Measurements from ENCODE around the gene PKD2.

PKD2 gene

GRCh38 chr4:88060431-88060830, 53.0 kb downstream of the PKD2 start:
- Histone ChIP-seq H3K36me3 (ENCODE audit: control insufficient read depth in 2 of 2, insufficient read depth in 2 of 2, low read length in 2 of 2) (peaks cover 5 to 8% of the 10 kb centered on the region in 2 donors), H3K4me3 (ENCODE audit: low read length in 2 of 2) (no peak overlapping the region), H3K9ac (ENCODE audit: low read depth in 1 of 2, low read length in 2 of 2) (no peak overlapping the region), H3K9me3 (ENCODE audit: control insufficient read depth in 2 of 2, low read length in 2 of 2) (no peaks in the 10 kb centered on the region), H3K27ac (ENCODE audit: low read depth in 2 of 2, low read length in 2 of 2) (no peak overlapping the region), H3K4me1 (ENCODE audit: control insufficient read depth in 2 of 2, insufficient read depth in 2 of 2, low read length in 2 of 2) (peaks cover 0 to 2% of the 10 kb centered on the region in 2 donors), H3K27me3 (ENCODE audit: control insufficient read depth in 2 of 2, insufficient read depth in 2 of 2, low read length in 2 of 2) (no peaks in the 10 kb centered on the region)

GRCh38 chr4:88062311-88062710, 54.9 kb downstream of the PKD2 start:
- H3K9me3 ChIP-seq (ENCODE audit: control insufficient read depth in 2 of 2, low read length in 2 of 2) = no peaks in the 10 kb centered on the region
- peaks cover 0 to 2% of the 10 kb centered on the region in 2 donors for H3K4me1 ChIP-seq (ENCODE audit: control insufficient read depth in 2 of 2, insufficient read depth in 2 of 2, low read length in 2 of 2)
- no peak overlapping the region for H3K9ac ChIP-seq (ENCODE audit: low read depth in 1 of 2, low read length in 2 of 2)
- H3K4me3 ChIP-seq (ENCODE audit: low read length in 2 of 2) = no peak overlapping the region
- no peaks in the 10 kb centered on the region for H3K27me3 ChIP-seq (ENCODE audit: control insufficient read depth in 2 of 2, insufficient read depth in 2 of 2, low read length in 2 of 2)
- peaks cover 11 to 18% of the 10 kb centered on the region in 2 donors for H3K36me3 ChIP-seq (ENCODE audit: control insufficient read depth in 2 of 2, insufficient read depth in 2 of 2, low read length in 2 of 2)
- no peak overlapping the region for H3K27ac ChIP-seq (ENCODE audit: low read depth in 2 of 2, low read length in 2 of 2)

- Histone ChIP-seq H3K4me1 (ENCODE audit: control insufficient read depth in 2 of 2, insufficient read depth in 2 of 2, low read length in 2 of 2) (peaks cover 0 to 2% of the 10 kb centered on the region in 2 donors), H3K9me3 (ENCODE audit: control insufficient read depth in 2 of 2, low read length in 2 of 2) (no peaks in the 10 kb centered on the region), H3K27ac (ENCODE audit: low read depth in 2 of 2, low read length in 2 of 2) (no peak overlapping the region)
Measured at GRCh38 chr4:88062843-88063242, 55.4 kb downstream of the PKD2 start.

GRCh38 chr4:88063634-88064296, 56.3 kb downstream of the PKD2 start:
- no peaks in the 10 kb centered on the region for H3K9me3 ChIP-seq (ENCODE audit: control insufficient read depth in 2 of 2, low read length in 2 of 2)
- H3K27ac ChIP-seq (ENCODE audit: low read depth in 2 of 2, low read length in 2 of 2) = no peak overlapping the region
- H3K4me3 ChIP-seq (ENCODE audit: low read length in 2 of 2) = no peak overlapping the region
- H3K36me3 ChIP-seq (ENCODE audit: control insufficient read depth in 2 of 2, insufficient read depth in 2 of 2, low read length in 2 of 2) = peaks cover 15 to 27% of the 10 kb centered on the region in 2 donors
- no peaks in the 10 kb centered on the region for H3K27me3 ChIP-seq (ENCODE audit: control insufficient read depth in 2 of 2, insufficient read depth in 2 of 2, low read length in 2 of 2)
- peaks cover 0 to 2% of the 10 kb centered on the region in 2 donors for H3K4me1 ChIP-seq (ENCODE audit: control insufficient read depth in 2 of 2, insufficient read depth in 2 of 2, low read length in 2 of 2)
- no peak overlapping the region for H3K9ac ChIP-seq (ENCODE audit: low read depth in 1 of 2, low read length in 2 of 2)

More at GRCh38 chr4:88062843-88063242, 55.4 kb downstream of the PKD2 start:
- Histone ChIP-seq H3K9ac (ENCODE audit: low read depth in 1 of 2, low read length in 2 of 2) (no peak overlapping the region), H3K36me3 (ENCODE audit: control insufficient read depth in 2 of 2, insufficient read depth in 2 of 2, low read length in 2 of 2) (peaks cover 13 to 22% of the 10 kb centered on the region in 2 donors), H3K27me3 (ENCODE audit: control insufficient read depth in 2 of 2, insufficient read depth in 2 of 2, low read length in 2 of 2) (no peaks in the 10 kb centered on the region), H3K4me3 (ENCODE audit: low read length in 2 of 2) (no peak overlapping the region)

- Histone ChIP-seq H3K27ac (ENCODE audit: low read depth in 2 of 2, low read length in 2 of 2) (no peak overlapping the region), H3K9ac (ENCODE audit: low read depth in 1 of 2, low read length in 2 of 2) (no peak overlapping the region), H3K9me3 (ENCODE audit: control insufficient read depth in 2 of 2, low read length in 2 of 2) (no peaks in the 10 kb centered on the region), H3K4me3 (ENCODE audit: low read length in 2 of 2) (no peak overlapping the region), H3K27me3 (ENCODE audit: control insufficient read depth in 2 of 2, insufficient read depth in 2 of 2, low read length in 2 of 2) (no peaks in the 10 kb centered on the region), H3K4me1 (ENCODE audit: control insufficient read depth in 2 of 2, insufficient read depth in 2 of 2, low read length in 2 of 2) (peaks cover 0 to 2% of the 10 kb centered on the region in 2 donors), H3K36me3 (ENCODE audit: control insufficient read depth in 2 of 2, insufficient read depth in 2 of 2, low read length in 2 of 2) (peaks cover 15 to 27% of the 10 kb centered on the region in 2 donors)
Measured at GRCh38 chr4:88064410-88064809, 57.0 kb downstream of the PKD2 start.

- Histone ChIP-seq H3K27me3 (ENCODE audit: control insufficient read depth in 2 of 2, insufficient read depth in 2 of 2, low read length in 2 of 2) (no peaks in the 10 kb centered on the region), H3K27ac (ENCODE audit: low read depth in 2 of 2, low read length in 2 of 2) (no peak overlapping the region), H3K9ac (ENCODE audit: low read depth in 1 of 2, low read length in 2 of 2) (no peak overlapping the region), H3K9me3 (ENCODE audit: control insufficient read depth in 2 of 2, low read length in 2 of 2) (no peaks in the 10 kb centered on the region), H3K36me3 (ENCODE audit: control insufficient read depth in 2 of 2, insufficient read depth in 2 of 2, low read length in 2 of 2) (peaks cover 27 to 37% of the 10 kb centered on the region in 2 donors), H3K4me1 (ENCODE audit: control insufficient read depth in 2 of 2, insufficient read depth in 2 of 2, low read length in 2 of 2) (no peaks in the 10 kb centered on the region), H3K4me3 (ENCODE audit: low read length in 2 of 2) (no peak overlapping the region)
Measured at GRCh38 chr4:88070031-88070430, 62.6 kb downstream of the PKD2 start.

- H3K4me1 ChIP-seq (ENCODE audit: control insufficient read depth in 2 of 2, insufficient read depth in 2 of 2, low read length in 2 of 2) = no peaks in the 10 kb centered on the region
- no peaks in the 10 kb centered on the region for H3K27me3 ChIP-seq (ENCODE audit: control insufficient read depth in 2 of 2, insufficient read depth in 2 of 2, low read length in 2 of 2)
- H3K4me3 ChIP-seq (ENCODE audit: low read length in 2 of 2) = no peak overlapping the region
- H3K36me3 ChIP-seq (ENCODE audit: control insufficient read depth in 2 of 2, insufficient read depth in 2 of 2, low read length in 2 of 2) = peaks cover 22 to 27% of the 10 kb centered on the region in 2 donors
- H3K9ac ChIP-seq (ENCODE audit: low read depth in 1 of 2, low read length in 2 of 2) = no peak overlapping the region
- no peak overlapping the region for H3K27ac ChIP-seq (ENCODE audit: low read depth in 2 of 2, low read length in 2 of 2)
- no peaks in the 10 kb centered on the region for H3K9me3 ChIP-seq (ENCODE audit: control insufficient read depth in 2 of 2, low read length in 2 of 2)
Measured at GRCh38 chr4:88075336-88075735, 67.9 kb downstream of the PKD2 start.

GRCh38 chr4:88077911-88078524, 70.6 kb downstream of the PKD2 start:
- H3K9me3 ChIP-seq (ENCODE audit: control insufficient read depth in 2 of 2, low read length in 2 of 2) = no peaks in the 10 kb centered on the region
- peaks cover 15 to 17% of the 10 kb centered on the region in 2 donors for H3K36me3 ChIP-seq (ENCODE audit: control insufficient read depth in 2 of 2, insufficient read depth in 2 of 2, low read length in 2 of 2)
- no peaks in the 10 kb centered on the region for H3K4me1 ChIP-seq (ENCODE audit: control insufficient read depth in 2 of 2, insufficient read depth in 2 of 2, low read length in 2 of 2)
- no peak overlapping the region for H3K9ac ChIP-seq (ENCODE audit: low read depth in 1 of 2, low read length in 2 of 2)
- no peaks in the 10 kb centered on the region for H3K27me3 ChIP-seq (ENCODE audit: control insufficient read depth in 2 of 2, insufficient read depth in 2 of 2, low read length in 2 of 2)
- no peak overlapping the region for H3K27ac ChIP-seq (ENCODE audit: low read depth in 2 of 2, low read length in 2 of 2)
- no peak overlapping the region for H3K4me3 ChIP-seq (ENCODE audit: low read length in 2 of 2)

GRCh38 chr4:88078579-88078978, 71.1 kb downstream of the PKD2 start:
- no peak overlapping the region for H3K4me3 ChIP-seq (ENCODE audit: low read length in 2 of 2)
- H3K27me3 ChIP-seq (ENCODE audit: control insufficient read depth in 2 of 2, insufficient read depth in 2 of 2, low read length in 2 of 2) = no peaks in the 10 kb centered on the region
- no peak overlapping the region for H3K9ac ChIP-seq (ENCODE audit: low read depth in 1 of 2, low read length in 2 of 2)
- no peaks in the 10 kb centered on the region for H3K4me1 ChIP-seq (ENCODE audit: control insufficient read depth in 2 of 2, insufficient read depth in 2 of 2, low read length in 2 of 2)
- no peaks in the 10 kb centered on the region for H3K9me3 ChIP-seq (ENCODE audit: control insufficient read depth in 2 of 2, low read length in 2 of 2)
- H3K27ac ChIP-seq (ENCODE audit: low read depth in 2 of 2, low read length in 2 of 2) = no peak overlapping the region
- peaks cover 15 to 17% of the 10 kb centered on the region in 2 donors for H3K36me3 ChIP-seq (ENCODE audit: control insufficient read depth in 2 of 2, insufficient read depth in 2 of 2, low read length in 2 of 2)

GRCh38 chr4:88080626-88081025, 73.2 kb downstream of the PKD2 start:
- peaks cover 5 to 7% of the 10 kb centered on the region in 2 donors for H3K36me3 ChIP-seq (ENCODE audit: control insufficient read depth in 2 of 2, insufficient read depth in 2 of 2, low read length in 2 of 2)
- H3K9ac ChIP-seq (ENCODE audit: low read depth in 1 of 2, low read length in 2 of 2) = no peak overlapping the region
- no peak overlapping the region for H3K4me3 ChIP-seq (ENCODE audit: low read length in 2 of 2)
- H3K27ac ChIP-seq (ENCODE audit: low read depth in 2 of 2, low read length in 2 of 2) = no peak overlapping the region
- no peaks in the 10 kb centered on the region for H3K9me3 ChIP-seq (ENCODE audit: control insufficient read depth in 2 of 2, low read length in 2 of 2)
- H3K27me3 ChIP-seq (ENCODE audit: control insufficient read depth in 2 of 2, insufficient read depth in 2 of 2, low read length in 2 of 2) = no peaks in the 10 kb centered on the region
- H3K4me1 ChIP-seq (ENCODE audit: control insufficient read depth in 2 of 2, insufficient read depth in 2 of 2, low read length in 2 of 2) = no peaks in the 10 kb centered on the region

Measured in mucosa of rectum (tissue), 2 donors.